Astrocyte (in vitro differentiated cells and primary cell): ENCODE results near the gene MED13.
"Not testable (repeated sequence)": the region's sequence is repeated elsewhere in the genome, so short reads cannot be mapped to it uniquely, and the experiment has no call there.

Experiments used
- CTCF ChIP-seq: IDR thresholded peaks from 2 replicates; pipeline ENCODE4 v1.5.1; 2011; ENCODE audit warnings: low read depth, mild to moderate bottlenecking, inconsistent platforms, low read length, moderate library complexity; ENCODE audit not compliant: insufficient read depth
- EZH2 ChIP-seq: IDR thresholded peaks from 2 replicates; pipeline ENCODE4 v1.6.1; 2012; ENCODE audit warnings: mild to moderate bottlenecking, low read length, inconsistent platforms; ENCODE audit not compliant: insufficient read depth

DNA sequence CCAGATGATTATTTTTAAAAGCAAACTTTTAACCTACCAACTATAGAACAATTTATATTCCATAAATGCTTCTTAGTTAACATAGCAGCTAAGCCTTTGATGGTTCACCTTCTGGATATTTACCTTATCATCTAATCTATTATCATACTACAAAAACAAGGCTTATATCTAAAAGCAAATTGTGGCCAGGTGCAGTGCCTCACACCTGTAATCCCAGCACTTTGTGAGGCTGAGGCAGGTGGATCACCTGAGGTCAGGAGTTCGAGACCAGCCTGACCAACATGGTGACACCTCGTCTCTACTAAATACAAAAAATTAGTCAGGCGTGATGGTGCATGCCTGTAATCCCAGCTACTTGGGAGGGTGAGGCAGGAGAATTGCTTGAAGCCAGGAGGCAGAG is 61.9 kb downstream of the MED13 start:
- not testable (repeated sequence) for TF ChIP-seq CTCF, EZH2
